ELR (cell line): ENCODE data around the gene APPL2.
A peak's percentile ranks its signal among the peaks of the same experiment; 100 is the strongest.

Source experiments
- DNase-seq: peaks from one replicate; pipeline ENCODE4 v3.0.0-alpha.2; 2015; ENCODE audit warnings: low read depth

The APPL2 gene

DNA sequence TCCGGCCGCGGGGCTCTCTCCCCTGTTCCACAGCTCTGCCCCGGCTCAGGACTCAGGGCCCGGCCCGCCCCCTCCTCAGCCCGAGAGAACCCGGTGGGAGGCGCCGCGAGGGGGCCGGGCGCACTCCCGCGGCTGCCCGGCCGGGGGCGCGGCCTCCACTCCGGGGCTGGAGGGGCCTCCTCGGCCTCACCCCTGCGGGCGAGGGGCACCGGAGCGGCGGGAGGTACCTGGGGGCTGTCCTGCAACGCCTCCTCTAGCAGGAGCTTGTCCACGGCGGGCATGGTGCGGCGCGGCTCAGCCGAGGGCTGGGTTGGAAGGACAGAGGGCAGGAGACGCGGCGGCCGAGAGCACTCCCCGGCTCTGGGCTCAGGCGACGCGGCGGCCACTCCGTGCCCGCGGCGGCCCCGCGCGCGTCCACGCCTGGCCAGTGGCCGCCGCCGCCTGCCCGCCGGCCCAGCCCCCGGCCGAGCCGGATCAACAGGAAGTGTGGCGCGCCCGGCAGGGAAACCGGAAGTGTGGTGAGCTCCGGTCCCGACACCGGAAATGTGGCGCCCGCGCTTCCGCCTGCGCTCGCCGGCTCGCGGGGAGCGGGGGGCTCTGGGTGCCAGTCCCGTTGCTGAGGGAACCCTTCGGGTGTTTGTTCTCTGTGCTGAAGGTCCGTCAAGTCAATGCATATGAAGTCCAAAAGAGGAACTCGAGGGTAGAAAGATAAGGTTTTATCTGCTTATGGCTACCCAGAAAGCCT, at the start of gene APPL2:
TSS of gene APPL2 (minus strand) at position 443 of the 745 bp plus-strand sequence. CDS start at position 281, 162 bp downstream.
- peak; percentile 93 for DNase-seq

GRCh38 chr12:105285378-105285777, 49.4 kb upstream of the APPL2 start:
- no peak for DNase-seq

- DNase-seq: peak; percentile 24
Measured at GRCh38 chr12:105281694-105282049, 45.7 kb upstream of the APPL2 start.

DNA sequence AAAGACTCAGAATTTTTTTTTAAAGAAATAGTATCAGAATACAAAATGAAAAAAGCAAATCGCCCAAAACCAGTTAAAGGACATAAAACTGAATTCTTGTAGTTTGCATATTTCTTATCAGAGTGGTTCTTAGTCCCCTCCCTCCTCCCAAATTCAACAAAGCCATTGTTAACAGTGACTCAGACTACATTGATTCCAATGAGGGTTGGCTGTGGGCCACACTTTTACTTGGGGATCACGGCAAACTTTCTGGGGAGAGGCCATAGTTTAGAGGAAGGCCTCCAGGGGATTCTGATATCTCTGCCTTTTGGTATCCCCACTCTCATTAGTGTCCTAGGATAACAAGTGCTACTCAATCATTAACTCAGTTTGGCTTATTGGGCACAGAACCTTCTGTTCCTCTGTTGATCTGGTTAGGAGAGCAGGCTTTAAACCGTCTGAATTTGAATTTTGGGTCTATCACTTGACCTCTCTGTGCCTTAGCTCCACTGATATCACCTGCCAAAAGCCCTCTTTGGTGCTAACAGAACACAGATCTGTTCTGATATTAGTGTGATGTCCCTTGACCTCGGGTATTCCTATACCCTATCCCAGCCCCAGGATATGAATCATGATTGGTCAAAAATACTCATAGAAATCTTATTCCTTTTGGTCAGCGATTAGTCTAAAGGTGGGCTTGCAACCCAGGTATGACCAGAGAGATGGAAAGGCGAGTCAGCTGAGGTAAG, 45.2 kb upstream of the APPL2 start:
- DNase-seq: peak; percentile 35

DNA sequence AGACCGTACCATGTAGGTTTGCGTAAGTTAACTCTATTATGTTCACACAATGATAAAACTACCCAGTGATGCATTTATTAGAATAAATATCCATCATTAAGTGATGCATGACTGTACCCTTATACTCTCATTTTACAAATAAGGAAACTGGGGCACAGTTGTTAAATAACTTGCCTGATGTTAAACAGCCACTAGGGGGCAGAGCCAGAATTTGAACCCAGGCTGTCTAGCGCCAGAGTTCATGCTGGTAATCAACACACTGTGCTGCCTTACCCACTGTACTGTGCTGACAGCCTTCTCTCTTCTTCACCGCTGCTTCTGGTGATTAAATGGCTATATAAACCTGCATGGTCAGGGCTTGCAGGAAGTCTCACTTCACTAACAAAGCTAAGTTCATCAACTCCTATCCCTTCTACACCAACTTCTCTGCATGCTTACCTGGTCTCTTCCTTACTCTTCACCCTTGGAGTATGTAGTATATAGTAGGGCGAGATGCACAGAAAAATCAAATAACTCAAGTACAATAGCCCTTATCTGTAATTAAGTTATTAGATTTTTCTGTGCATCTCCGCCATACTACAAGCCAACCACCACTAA, 43.6 kb upstream of the APPL2 start:
- no peak for DNase-seq

GRCh38 chr12:105278043-105278697, 42.2 kb upstream of the APPL2 start:
- DNase-seq: peak; percentile 54

DNA sequence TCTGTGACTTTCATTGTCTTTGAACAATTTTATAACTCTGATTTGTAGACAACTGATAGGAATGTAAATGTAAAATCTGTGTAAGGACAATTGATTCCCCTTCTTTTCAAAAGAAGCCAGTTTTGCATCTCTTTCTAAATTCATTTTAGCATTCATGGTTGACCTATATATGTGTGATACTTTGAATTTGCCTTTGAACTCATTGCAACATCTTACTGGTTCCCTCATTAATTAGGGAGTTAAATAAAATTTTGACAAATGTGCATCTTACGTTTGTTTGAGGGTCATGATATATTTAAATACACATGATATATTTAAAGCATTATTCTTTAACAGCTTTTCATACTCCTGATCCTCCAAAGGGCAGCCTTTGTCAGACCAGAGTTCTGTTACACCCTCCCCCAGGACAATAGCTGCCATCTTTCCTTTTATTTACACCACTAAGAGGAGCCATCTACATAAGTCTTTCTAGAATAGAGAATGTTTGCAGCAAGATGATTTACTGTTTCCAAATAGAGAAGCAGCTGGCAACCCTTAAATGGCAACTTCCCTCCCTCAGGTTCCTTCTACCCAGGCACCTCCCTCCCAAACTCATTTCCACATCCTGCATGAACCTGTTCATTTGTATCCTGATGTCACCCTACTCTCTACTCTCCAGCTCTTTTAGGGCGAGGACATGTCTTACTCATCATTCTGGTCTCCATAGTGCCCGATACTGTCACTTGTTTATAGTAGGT, 40.2 kb upstream of the APPL2 start:
- DNase-seq: no peak

GRCh38 chr12:105274571-105274970, 38.6 kb upstream of the APPL2 start:
- no peak for DNase-seq

DNA sequence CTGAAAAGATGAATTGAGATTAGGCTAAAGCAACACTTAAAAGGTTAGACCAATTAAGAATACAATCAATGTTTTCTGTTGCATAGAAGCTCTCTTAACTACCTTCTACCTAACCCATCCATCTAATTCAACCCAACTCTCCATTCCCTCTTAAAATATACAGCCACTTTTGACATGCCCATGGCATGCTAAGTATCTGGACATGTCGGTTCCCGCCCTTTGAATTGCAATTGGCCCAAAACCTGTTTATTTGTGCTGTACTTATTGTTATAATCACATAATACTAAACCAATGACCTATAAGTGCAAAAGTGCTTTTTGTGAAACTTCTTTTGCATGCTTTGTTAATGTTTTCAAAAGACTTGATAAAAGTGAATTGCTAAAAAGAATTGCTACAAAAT, 37.6 kb upstream of the APPL2 start:
- DNase-seq: no peak

- no peak for DNase-seq
Measured at GRCh38 chr12:105272814-105273416, 36.9 kb upstream of the APPL2 start.

GRCh38 chr12:105272152-105272551, 36.2 kb upstream of the APPL2 start:
- DNase-seq: no peak

- no peak for DNase-seq
Measured at GRCh38 chr12:105271364-105271763, 35.4 kb upstream of the APPL2 start.

GRCh38 chr12:105270671-105271255, 34.8 kb upstream of the APPL2 start:
- DNase-seq: no peak

GRCh38 chr12:105267711-105268110, 31.7 kb upstream of the APPL2 start:
- peak; percentile 38 for DNase-seq

GRCh38 chr12:105264771-105265170, 28.8 kb upstream of the APPL2 start:
- DNase-seq: no peak

DNA sequence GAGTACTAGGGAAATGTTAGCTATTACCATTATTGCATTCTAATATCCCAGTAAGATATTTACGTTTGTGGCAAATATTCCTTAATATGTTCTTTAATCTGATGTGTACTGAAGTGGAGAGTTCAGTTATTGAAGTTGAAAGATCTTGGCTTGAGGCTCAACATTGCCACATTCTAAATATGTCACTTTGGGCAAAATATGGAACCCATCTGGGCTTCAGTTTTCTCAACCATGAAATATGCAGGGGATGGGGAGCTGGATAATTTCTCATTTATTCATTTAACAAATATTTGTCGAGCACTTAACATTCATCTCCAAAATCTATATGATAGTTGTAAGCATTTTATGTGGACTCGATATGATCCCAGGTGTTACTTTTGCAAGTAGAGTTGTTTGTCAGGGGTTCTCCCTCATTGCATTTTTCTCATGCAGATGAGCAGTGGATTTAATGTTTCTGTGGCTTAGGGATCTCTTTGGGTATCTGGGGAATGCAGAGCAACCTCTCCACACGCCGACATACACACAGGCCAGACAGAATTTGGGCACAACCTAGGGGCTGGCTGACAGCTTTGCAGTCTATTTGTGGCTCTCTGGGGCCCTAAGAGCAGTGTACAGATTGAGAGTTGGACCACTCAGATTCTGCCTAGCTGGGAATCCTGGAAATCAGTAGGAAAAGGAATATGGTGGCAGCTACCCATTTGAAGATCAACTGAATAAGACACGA, 26.6 kb upstream of the APPL2 start:
- DNase-seq: no peak

- no peak for DNase-seq
Measured at GRCh38 chr12:105261010-105261409, 25.0 kb upstream of the APPL2 start.

DNA sequence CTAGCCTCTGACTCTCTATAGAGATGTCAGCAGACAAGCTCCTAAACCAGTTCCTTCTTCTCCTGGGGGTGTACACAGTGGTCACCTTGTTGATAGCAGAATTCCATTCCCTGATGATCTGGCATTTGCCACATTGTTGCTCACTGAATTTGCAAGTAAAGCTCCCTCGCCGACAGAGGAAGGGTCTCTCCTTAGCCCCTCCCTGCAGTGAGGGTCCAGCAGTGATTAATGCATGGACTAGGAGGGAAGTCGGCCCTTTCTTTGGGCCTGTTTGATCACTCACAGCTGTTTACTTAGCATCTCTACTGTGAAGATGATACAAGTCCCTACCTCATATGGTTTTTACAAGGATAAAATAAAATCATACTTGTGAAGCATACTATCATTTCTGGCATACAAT, 23.3 kb upstream of the APPL2 start:
- DNase-seq: no peak

DNA sequence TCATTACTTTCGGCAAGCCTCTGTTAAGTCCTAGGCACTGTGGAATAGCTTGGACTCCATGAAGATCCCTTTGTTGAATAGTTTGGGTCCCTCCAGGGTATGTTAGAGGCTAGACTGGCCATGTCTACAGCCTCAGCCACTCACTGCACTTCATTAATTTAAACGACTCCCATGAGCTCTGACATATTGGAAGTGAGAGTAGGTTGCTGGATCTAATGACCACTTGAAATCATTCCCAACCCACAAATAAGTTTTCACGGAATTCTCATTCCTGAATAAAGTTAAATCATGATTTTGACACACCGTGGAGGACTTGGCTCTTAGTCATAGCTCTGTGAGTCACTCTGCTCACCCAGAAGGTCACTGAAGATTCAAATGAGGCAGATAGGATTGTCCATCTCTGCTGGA, 21.4 kb upstream of the APPL2 start:
- DNase-seq: peak; percentile 94

DNA sequence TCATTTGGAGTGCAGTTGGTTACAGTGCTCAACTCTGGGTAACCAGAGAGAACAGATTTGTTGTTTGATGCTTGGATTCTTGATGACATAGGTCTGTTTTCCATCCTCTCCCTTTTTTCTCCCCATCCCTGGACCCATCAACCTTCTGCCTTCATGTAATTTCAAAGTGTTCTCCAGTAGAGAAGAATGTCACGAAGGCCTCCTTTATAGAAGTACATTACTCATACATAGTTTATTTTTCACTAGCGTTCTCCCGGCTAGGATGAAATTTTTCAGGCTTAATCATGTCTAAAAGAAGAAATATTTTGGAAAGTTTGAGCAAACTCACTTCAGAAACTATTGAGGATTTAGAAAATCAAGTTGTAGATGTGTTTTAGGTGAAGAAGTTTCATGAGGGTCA, 20.9 kb upstream of the APPL2 start:
- peak; percentile 91 for DNase-seq
